ENCODE data around the gene PACRG.

Gene PACRG

DNA sequence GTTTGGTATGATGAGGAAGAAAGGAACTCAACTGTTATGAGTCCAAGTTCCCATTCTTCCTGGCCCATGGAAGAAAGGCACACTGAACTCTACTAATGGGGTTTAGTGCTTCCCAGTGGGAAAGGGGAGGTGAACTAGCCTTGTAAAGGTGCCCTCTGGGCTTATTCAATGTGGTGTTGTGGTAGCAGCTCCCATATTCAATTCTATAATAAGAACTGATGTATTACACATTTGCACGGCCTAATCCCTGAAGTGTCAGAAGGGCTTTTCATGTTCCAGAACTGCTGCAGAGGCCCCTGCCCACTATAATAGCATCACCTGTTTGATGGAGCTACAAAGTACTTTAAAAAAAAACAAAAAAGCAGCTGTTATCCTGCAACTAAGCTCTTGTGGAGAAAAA lies 17.4 kb upstream of the PACRG start:
- no peak for DNase-seq (ENCODE audit: low read depth)

DNA sequence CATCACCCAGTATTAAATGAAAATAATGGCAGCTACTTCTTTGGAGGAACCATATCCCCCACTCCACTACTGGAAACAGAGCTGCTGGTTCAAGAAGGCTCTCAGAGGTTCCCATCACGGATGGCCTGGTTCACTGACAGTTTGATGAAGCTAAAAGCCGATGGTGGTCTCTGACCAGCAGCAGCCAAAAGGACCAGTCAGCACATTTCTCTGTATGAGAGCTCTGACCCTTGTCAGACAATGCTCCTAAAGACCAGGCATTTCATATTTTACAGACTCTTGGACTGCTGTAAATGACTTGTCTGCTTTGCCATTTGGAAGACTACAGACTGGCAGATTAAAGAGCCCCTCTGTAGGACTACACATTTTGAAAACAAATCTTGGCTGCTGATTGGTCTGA lies 16.8 kb upstream of the PACRG start:
- no peak for DNase-seq (ENCODE audit: low read depth)

- DNase-seq (ENCODE audit: low read depth), result no peak
Measured at GRCh38 chr6:162711376-162711775, 16.4 kb upstream of the PACRG start.

- DNase-seq (ENCODE audit: low read depth), result no peak
Measured at GRCh38 chr6:162712694-162713093, 15.1 kb upstream of the PACRG start.

DNA sequence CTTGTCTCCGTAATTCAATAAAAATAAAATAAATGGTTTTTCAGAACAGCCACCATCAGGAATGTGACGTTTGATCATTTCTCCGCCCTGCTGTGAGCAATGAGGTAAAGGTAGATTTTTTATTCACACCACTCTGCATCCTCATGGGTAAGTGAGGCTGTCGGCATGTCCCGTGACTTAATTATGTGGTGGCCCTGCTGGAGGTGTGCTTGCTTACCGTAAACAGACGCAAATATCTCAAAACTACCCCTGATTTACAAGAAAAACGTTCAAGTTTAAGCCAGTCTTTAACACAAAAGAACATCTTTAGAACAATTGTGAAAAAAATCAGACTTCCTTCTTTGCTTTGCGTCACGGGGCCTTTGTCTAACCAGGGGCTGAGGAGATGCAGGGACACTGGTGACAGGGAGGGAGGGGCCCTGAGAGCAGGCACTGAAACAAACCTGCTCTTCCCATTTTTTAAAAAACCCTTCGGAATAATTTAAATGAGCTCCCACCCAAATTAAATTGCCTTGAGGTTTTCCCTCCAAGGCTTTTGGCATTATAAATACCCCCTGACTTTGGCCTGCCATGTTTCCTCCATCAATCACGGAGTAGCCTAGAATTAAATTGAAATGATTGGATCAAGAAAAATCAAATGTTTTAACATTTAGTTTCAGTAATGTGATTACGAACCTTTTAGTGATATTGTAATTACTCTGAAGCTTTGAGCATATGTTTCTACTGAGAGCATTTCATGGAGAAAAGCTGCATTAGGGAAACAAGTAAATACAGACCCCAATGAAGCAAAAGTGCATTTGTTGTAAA lies 13.6 kb upstream of the PACRG start:
- no peak for DNase-seq (ENCODE audit: low read depth)

DNA sequence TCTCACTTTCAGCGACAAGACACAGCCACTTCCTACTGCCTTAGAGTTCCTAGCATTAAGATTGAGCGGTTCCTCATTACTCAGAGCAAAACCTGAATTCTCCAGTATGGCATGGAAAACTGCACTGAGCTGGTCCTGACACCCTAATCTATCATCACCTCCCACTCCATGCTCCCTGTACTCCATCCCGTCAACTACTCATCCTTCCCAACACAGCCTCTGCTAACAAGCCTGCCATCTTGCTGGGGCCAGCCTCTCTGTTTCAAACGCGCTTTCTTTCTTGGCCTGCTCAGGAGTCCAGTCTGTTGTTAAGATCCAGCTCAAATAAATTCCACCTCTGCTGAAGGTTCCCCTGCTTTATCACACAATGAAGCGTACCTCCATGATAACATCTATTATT lies 12.2 kb upstream of the PACRG start:
- no peak for DNase-seq (ENCODE audit: low read depth)

DNA sequence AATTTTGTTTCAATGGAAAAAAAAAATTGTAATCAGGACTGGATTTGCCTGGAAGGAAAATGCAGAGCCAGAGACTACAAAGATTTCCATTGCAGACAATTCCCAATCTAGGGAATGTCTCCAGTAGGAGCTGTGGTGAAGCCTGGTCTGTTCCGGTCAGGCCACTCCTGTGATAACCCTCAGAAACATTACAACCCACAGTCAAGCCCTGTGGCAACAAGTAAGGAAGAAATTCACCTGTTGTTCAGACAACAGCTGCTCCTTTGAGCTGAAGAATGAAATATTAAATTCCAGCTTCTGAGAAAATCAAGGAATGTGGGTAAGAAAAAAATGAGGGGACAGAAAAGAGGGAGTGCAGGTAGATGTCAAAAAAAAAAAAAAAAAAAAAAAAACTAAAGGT lies 8.2 kb upstream of the PACRG start:
- DNase-seq (ENCODE audit: low read depth), result no peak

GRCh38 chr6:162721404-162721687 lies 6.4 kb upstream of the PACRG start:
- DNase-seq (ENCODE audit: low read depth), result no peak

DNA sequence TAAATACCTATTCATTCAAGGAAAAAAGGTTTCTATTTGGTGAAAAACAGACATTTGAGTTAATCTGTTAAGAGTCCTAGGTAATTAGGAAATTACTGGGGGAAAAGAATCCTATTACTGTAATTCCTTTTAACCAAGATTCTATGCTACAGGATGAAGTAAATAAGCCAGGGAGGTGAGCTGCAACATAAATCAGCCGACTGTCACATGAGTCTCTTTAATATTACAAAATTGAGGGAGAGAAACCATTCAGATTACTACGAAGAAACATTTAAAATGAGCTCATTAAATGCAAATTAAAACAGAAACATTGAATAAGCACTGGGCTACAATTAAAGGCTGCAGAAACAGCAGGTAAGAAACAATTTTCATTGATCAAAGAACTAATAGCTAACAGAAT lies 5.5 kb upstream of the PACRG start:
- no peak for DNase-seq (ENCODE audit: low read depth)

- DNase-seq (ENCODE audit: low read depth), result no peak
Measured at GRCh38 chr6:162722633-162723032, 5.1 kb upstream of the PACRG start.

DNA sequence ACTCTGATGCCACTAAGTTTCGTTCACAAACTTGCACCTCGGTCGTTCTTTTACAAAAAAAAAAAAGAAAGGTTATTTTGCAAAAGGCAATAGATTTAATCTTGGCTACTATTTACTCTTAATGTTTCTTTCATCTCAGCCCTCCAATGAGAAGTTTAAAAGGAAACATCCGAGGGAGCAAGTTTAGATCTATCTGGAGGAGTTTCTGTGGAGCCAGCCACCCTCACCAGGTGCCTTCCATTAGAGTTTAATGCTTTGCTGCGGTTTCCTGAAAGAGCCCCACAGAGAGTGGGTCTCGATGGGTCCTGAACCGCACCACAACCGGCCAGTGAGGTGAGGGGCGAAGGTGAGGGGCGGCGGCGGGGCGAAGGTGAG lies 840 bp upstream of the PACRG start:
- DNase-seq (ENCODE audit: low read depth), result no peak

- no peak for DNase-seq (ENCODE audit: low read depth)
Measured at GRCh38 chr6:162728197-162728596, 423 bp downstream of the PACRG start.

- DNase-seq (ENCODE audit: low read depth), result no peak
Measured at GRCh38 chr6:162728706-162729105, 932 bp downstream of the PACRG start.

DNA sequence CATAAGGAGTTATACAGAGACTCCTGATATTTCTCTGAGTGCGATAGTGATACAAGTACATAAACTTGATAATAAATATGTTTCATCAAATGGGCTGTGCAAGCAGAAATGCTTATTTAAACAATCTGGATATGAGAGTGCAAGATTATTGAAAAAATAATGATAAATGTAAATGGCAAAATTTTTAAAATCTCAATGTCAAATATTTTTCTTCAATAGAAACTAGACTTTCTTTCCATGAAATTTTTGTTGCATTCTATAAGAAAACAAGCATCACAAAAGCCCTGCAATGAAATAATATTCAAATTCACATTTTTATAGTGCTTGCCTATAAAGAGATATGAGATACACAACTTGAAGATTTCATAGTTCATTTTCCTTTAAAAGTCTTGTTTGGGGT lies 2.7 kb downstream of the PACRG start:
- DNase-seq (ENCODE audit: low read depth), result no peak

DNA sequence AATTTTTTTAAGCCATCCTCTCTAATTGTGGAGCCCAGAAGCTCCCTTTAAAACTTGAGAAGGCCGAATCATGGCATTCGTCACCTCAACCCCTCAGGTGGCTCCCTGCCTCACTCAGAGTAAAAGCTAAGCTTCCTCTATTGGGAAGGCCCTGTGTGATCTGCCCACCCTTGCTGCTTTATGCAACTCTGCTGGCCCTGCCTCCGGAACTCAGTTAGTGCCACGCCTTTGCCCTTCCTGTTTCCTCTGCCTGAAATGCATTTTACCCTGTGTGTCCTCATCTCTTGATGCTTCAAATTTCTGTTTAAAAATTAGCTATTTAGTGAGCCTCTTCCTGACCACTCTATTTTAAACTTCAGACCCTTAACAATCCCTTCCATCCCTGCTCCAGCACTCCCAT lies 5.7 kb downstream of the PACRG start:
- no peak for DNase-seq (ENCODE audit: low read depth)

GRCh38 chr6:162736961-162737360 lies 9.2 kb downstream of the PACRG start:
- DNase-seq (ENCODE audit: low read depth), result no peak

DNA sequence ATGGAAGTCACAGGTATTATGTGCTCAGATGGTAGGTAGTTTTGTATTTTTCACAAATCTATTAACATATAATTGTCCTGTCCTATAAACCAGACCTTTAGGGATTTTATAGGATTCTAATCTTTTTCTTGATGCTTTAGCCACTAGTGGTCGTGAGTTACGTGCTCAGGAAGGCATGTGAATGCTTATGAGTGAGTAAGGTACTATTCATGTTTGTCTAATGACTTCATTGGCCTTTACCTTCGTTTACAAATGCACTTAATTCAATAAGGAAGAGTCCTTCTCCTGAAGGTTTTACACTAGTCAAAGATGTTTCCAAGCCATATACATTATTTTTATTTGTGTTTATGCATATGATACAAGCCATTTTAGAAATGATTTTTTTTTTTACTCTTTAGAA lies 23.0 kb downstream of the PACRG start:
- DNase-seq (ENCODE audit: low read depth), result no peak

GRCh38 chr6:162751211-162751859 lies 23.6 kb downstream of the PACRG start:
- DNase-seq (ENCODE audit: low read depth), result no peak

GRCh38 chr6:162753775-162754174 lies 26.0 kb downstream of the PACRG start:
- no peak for DNase-seq (ENCODE audit: low read depth)

DNA sequence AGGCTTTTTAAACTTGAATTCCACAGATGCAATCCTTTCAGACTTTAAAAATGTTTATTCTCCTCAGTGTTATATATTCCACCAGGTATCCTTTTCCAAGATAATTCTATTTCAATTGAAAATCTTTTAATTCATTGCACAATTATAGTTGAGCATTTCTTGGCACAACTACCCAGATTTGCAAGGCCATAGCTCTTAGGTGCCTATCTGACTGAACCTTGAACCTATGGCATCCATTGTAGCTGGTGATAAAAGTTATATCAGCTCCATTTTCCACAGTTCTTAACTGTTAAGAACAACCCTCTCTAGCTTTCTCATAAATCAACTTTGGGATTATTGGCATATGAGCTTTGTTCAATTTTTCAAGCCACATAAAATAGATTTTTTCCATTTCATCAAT lies 42.4 kb downstream of the PACRG start:
- DNase-seq (ENCODE audit: low read depth), result no peak

DNA sequence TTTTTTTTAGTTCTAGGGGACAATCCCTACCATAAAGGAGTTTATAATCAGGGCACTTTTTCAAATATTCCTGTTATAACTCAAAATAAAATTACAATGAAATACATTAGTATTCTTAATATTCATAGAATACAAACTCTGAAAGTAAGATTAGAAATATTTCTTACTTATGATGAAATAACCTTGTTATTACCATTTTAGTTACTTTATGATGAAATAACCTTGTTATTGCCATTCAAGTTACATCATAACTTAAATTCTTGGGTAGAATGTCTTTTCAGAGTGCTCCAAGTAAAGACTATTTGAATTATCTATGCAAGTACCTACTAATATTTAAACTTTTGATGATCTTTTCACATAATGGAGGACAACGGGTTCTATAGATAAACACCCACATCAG lies 43.2 kb downstream of the PACRG start:
- DNase-seq (ENCODE audit: low read depth), result no peak

GRCh38 chr6:162772466-162772865 lies 44.7 kb downstream of the PACRG start:
- no peak for DNase-seq (ENCODE audit: low read depth)

DNA sequence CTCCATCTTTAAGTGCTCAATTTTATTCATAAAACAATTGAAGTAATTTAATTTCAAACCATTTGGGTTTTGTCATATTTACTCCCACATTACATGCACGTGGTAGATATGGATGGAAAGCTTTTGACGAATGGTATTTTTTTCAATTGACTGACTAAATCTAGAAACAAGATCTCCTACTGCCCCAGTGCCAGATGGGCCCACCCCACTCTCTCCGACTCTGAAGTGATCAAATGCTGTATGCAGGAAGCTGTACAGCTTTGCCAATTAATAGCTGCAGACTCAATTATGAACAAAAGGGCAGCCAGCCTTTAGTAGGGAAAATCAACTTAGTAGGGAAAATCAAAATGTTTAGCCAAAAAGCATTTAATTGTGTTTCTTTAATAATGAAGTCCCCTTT lies 46.2 kb downstream of the PACRG start:
- no peak for DNase-seq (ENCODE audit: low read depth)

DNA sequence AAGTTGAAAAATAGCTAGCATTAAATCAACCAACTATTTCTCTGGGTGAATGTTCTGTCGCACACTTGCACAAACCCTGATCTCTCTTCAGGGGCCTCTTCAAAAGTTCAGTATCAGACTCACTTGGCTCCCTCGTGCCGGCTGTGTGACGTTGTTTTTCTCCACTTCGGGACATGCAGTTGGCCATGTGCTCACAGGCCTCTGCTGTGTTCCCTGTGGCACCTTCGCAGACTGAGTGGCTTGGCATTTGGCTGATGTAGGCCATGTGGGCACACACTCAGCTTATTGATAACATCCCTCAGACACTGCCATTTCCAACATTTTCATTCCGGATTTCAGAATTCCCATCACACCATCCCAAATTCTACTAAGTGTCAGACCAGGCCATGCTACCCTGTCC lies 49.3 kb downstream of the PACRG start:
- DNase-seq (ENCODE audit: low read depth), result no peak
